Suppressor macrophage treated with lipopolysaccharide for 1 hour (primary cell): Measurements from ENCODE around the gene UCN2.

Experiments
- DNase-seq, 3 donors: peaks; one replicate each; pipeline ENCODE4 v3.0.0-alpha.2; 2020 to 2022

Gene UCN2

GRCh38 chr3:48563382-48563918 is at the start of gene UCN2:
Gene UCN2 (minus strand): TSS chr3:48563781. CDS start chr3:48563124, 657 bp downstream.
- no peak for DNase-seq

- DNase-seq: no peak
These were observed 48.7 kb upstream of the UCN2 start for GRCh38 chr3:48612309-48612708.

- DNase-seq: peak; percentile 97
These were observed 45.8 kb upstream of the UCN2 start, which contains the start of gene UQCRC1 for GRCh38 chr3:48609088-48610005. Gene UQCRC1 (minus strand): TSS chr3:48609646. CDS start chr3:48609620, 26 bp downstream.

- peak; percentile 49 to 75 (median 62) for DNase-seq
These were observed 43.9 kb upstream of the UCN2 start for GRCh38 chr3:48607519-48607918.

- no peak for DNase-seq
These were observed 38.0 kb upstream of the UCN2 start for GRCh38 chr3:48601622-48601994.

GRCh38 chr3:48600711-48601621 is 37.4 kb upstream of the UCN2 start:
- DNase-seq: no peak

- no peak for DNase-seq
These were observed 36.1 kb upstream of the UCN2 start for GRCh38 chr3:48599509-48600285.

GRCh38 chr3:48599077-48599501 is 35.5 kb upstream of the UCN2 start:
- no peak for DNase-seq

GRCh38 chr3:48598323-48599076 is 34.9 kb upstream of the UCN2 start:
- DNase-seq: peak in 2 of 3 donors; percentile 24 to 31

- DNase-seq: no peak
These were observed 33.8 kb upstream of the UCN2 start for GRCh38 chr3:48597408-48597800.

- no peak for DNase-seq
These were observed 33.3 kb upstream of the UCN2 start for GRCh38 chr3:48596676-48597407.

- DNase-seq: no peak
These were observed 32.6 kb upstream of the UCN2 start for GRCh38 chr3:48596157-48596556.

GRCh38 chr3:48595526-48596121 is 32.0 kb upstream of the UCN2 start:
- DNase-seq: peak; percentile 65 to 81 (median 67)

GRCh38 chr3:48595075-48595525 is 31.5 kb upstream of the UCN2 start, which contains the start of gene COL7A1:
Gene COL7A1 (minus strand): TSS chr3:48595329. CDS start chr3:48595159, 170 bp downstream.
- DNase-seq: peak in 1 of 3 donors; percentile 45

- DNase-seq: peak in 2 of 3 donors; percentile 20 to 36
These were observed 31.0 kb upstream of the UCN2 start for GRCh38 chr3:48594417-48595049.

- no peak for DNase-seq
These were observed 29.8 kb upstream of the UCN2 start for GRCh38 chr3:48593337-48593736.

- DNase-seq: no peak
These were observed 29.0 kb upstream of the UCN2 start for GRCh38 chr3:48592519-48593087.

GRCh38 chr3:48591886-48592518 is 28.4 kb upstream of the UCN2 start:
- DNase-seq: no peak

GRCh38 chr3:48591436-48591835 is 27.9 kb upstream of the UCN2 start:
- DNase-seq: no peak
